Measurements from ENCODE around the gene OMA1.
A peak's percentile ranks its signal among the peaks of the same experiment; 100 is the strongest.
"Not testable (repeated sequence)": the region's sequence is repeated elsewhere in the genome, so short reads cannot be mapped to it uniquely, and the experiment has no call there.

Gene OMA1

GRCh38 chr1:58573705-58574591, 27.4 kb upstream of the OMA1 start:
- DNase-seq = peak in 1 of 5 experiments; percentile 76

- no peak for DNase-seq
These were observed 26.6 kb upstream of the OMA1 start for GRCh38 chr1:58573138-58573537.

- no peak for DNase-seq
These were observed 26.2 kb upstream of the OMA1 start for GRCh38 chr1:58572690-58573089.

- DNase-seq = no peak
These were observed 25.1 kb upstream of the OMA1 start for GRCh38 chr1:58571616-58572015.

- no peak for DNase-seq
These were observed 24.3 kb upstream of the OMA1 start for GRCh38 chr1:58570817-58571216.

- no peak for DNase-seq
These were observed 23.6 kb upstream of the OMA1 start for GRCh38 chr1:58570094-58570493.

- no peak for DNase-seq
These were observed 22.4 kb upstream of the OMA1 start for GRCh38 chr1:58568911-58569310.

- no peak for DNase-seq
These were observed 21.8 kb upstream of the OMA1 start for GRCh38 chr1:58568271-58568860.

- DNase-seq = no peak
These were observed 19.8 kb upstream of the OMA1 start for GRCh38 chr1:58566339-58566738.

GRCh38 chr1:58563715-58564114, 17.2 kb upstream of the OMA1 start:
- not testable (repeated sequence) for DNase-seq

- no peak for DNase-seq
These were observed 15.1 kb upstream of the OMA1 start for GRCh38 chr1:58561633-58562032.

- no peak for DNase-seq
These were observed 8.9 kb upstream of the OMA1 start for GRCh38 chr1:58555393-58555792.

GRCh38 chr1:58551186-58552140, 4.9 kb upstream of the OMA1 start:
- no peak for DNase-seq

- not testable (repeated sequence) for DNase-seq
These were observed 2.8 kb upstream of the OMA1 start for GRCh38 chr1:58549291-58549690.

- no peak for DNase-seq
These were observed 1.8 kb upstream of the OMA1 start for GRCh38 chr1:58548371-58548770.

- peak; percentile 59 to 86 (median 73) for DNase-seq
These were observed 671 bp downstream of the OMA1 start for GRCh38 chr1:58545591-58546519.

- DNase-seq = no peak
These were observed 3.3 kb downstream of the OMA1 start for GRCh38 chr1:58543260-58543659.

GRCh38 chr1:58539553-58539952, 7.0 kb downstream of the OMA1 start:
- no peak for DNase-seq

- no peak for DNase-seq
These were observed 7.7 kb downstream of the OMA1 start for GRCh38 chr1:58538821-58539220.

GRCh38 chr1:58531842-58532241, 14.7 kb downstream of the OMA1 start:
- not testable (repeated sequence) for DNase-seq

GRCh38 chr1:58529284-58529683, 17.2 kb downstream of the OMA1 start:
- peak in 1 of 5 experiments; percentile 16 for DNase-seq

GRCh38 chr1:58528518-58528917, 18.0 kb downstream of the OMA1 start:
- DNase-seq = no peak
